MCF 10A (cell line): ENCODE results near the gene LCOR. TPM values are rescaled to one million over a fixed set of nuclear protein-coding genes. Genes with fewer than 3 reads are reported as not detected.
"Not testable (repeated sequence)": the region's sequence is repeated elsewhere in the genome, so short reads cannot be mapped to it uniquely, and the experiment has no call there.

Experiments used
- BruUV-seq: library from RNA; stranded (reverse); fragments of 400-500 nt; replicated peaks from 2 replicates; lab custom pipeline; 2021; lab: Mats Ljungman, UMichigan
- CTCF ChIA-PET: fragments of 300-600 bp; sonication (Branson Sonifier 250); formaldehyde crosslinking; extraction: SDS; loops from one replicate; lab custom pipeline; 2021; ENCODE audit warnings: antibody characterized with exemption, inconsistent platforms; lab: Yijun Ruan, JAX
- POLR2A ChIA-PET: fragments of 300-600, 350-650 bp; sonication (Branson Sonifier 250); formaldehyde crosslinking; extraction: SDS; loops from one replicate; lab custom pipeline; 2020; ENCODE audit warnings: antibody characterized with exemption, inconsistent platforms; lab: Yijun Ruan, JAX
- DNase-seq: peaks from one replicate; pipeline ENCODE4 v3.0.0-alpha.2; 2018; ENCODE audit not compliant: unreplicated experiment
- H3K27ac Mint-ChIP-seq: one replicate; pipeline ENCODE4 v1.8.0; 2022; ENCODE audit warnings: mild to moderate bottlenecking, low read depth, mixed read lengths; ENCODE audit not compliant: unreplicated experiment
- H3K27me3 Mint-ChIP-seq: one replicate; pipeline ENCODE4 v1.8.0; 2022; ENCODE audit warnings: mixed read lengths; ENCODE audit not compliant: insufficient read depth, unreplicated experiment
- H3K36me3 Mint-ChIP-seq: one replicate; pipeline ENCODE4 v1.8.0; 2022; ENCODE audit warnings: mild to moderate bottlenecking, moderate library complexity, mixed read lengths; ENCODE audit not compliant: insufficient read depth, unreplicated experiment
- H3K4me1 Mint-ChIP-seq: one replicate; pipeline ENCODE4 v1.8.0; 2022; ENCODE audit warnings: mixed read lengths; ENCODE audit not compliant: insufficient read depth, unreplicated experiment
- H3K4me3 Mint-ChIP-seq: one replicate; pipeline ENCODE4 v1.8.0; 2022; ENCODE audit warnings: mild to moderate bottlenecking, moderate library complexity, mixed read lengths; ENCODE audit not compliant: unreplicated experiment
- H3K9me3 Mint-ChIP-seq: one replicate; pipeline ENCODE4 v1.8.0; 2022; ENCODE audit warnings: mixed read lengths; ENCODE audit not compliant: unreplicated experiment
- CTCF ChIP-seq: fragments of 200-600 bp; IDR thresholded peaks from one replicate; pipeline ENCODE4 v1.8.0; 2022; ENCODE audit warnings: antibody characterized with exemption, mild to moderate bottlenecking; ENCODE audit not compliant: unreplicated experiment
- intact Hi-C: fragments of 100-400 bp; cut with micrococcal nuclease; formaldehyde crosslinking; loops from 2 replicates; pipeline ENCODE4 v1.14.1; 2022
- total RNA-seq: library from RNA; stranded (reverse); gene quantifications from 2 replicates; pipeline ENCODE4 v1.2.3, GENCODE V29; 2022

Gene LCOR
- total RNA-seq, 1 experiment from 2014 or later, result 40.4 TPM

GRCh38 chr10:97031459-97031858, 199.4 kb downstream of the LCOR start:
- Mint-ChIP-seq H3K27ac (no peak overlapping the region), H3K4me3 (no peak overlapping the region), H3K9me3 (no peaks in the 10 kb centered on the region), H3K27me3 (peaks cover 31% of the 10 kb centered on the region), H3K36me3 (no peaks in the 10 kb centered on the region), H3K4me1 (no peaks in the 10 kb centered on the region)
- CTCF ChIA-PET, result interaction anchor here (0.6 to 0.9 kb wide), 2 partner anchors 194 to 203 kb away, joined by 3 to 4 read pairs; no protein-coding TSS in a partner anchor
- no TSS peak for BruUV-seq
- DNase-seq, result no peak
- POLR2A ChIA-PET, result no interaction called here
- intact Hi-C loops, result loop anchor here (10.0 kb wide), 1 partner anchor 387 kb away; no protein-coding TSS in a partner anchor
- no peak for TF ChIP-seq CTCF

GRCh38 chr10:97032624-97033023, 200.5 kb downstream of the LCOR start:
- TF ChIP-seq CTCF, result no peak
- Mint-ChIP-seq H3K4me3 (no peak overlapping the region), H3K36me3 (no peaks in the 10 kb centered on the region), H3K9me3 (no peaks in the 10 kb centered on the region), H3K27ac (no peak overlapping the region), H3K27me3 (peaks cover 30% of the 10 kb centered on the region), H3K4me1 (no peaks in the 10 kb centered on the region)
- intact Hi-C loops, result loop anchor here (10.0 kb wide), 1 partner anchor 388 kb away; no protein-coding TSS in a partner anchor
- CTCF ChIA-PET, result interaction anchor here (0.7 to 2.4 kb wide), 2 partner anchors 176 to 178 kb away, joined by 3 to 12 read pairs; no protein-coding TSS in a partner anchor
- POLR2A ChIA-PET, result interaction anchor here (0.6 kb wide), 1 partner anchor 22 kb away, joined by 4 read pairs; no protein-coding TSS in a partner anchor
- DNase-seq, result no peak
- BruUV-seq, result no TSS peak

GRCh38 chr10:97033841-97034240, 201.7 kb downstream of the LCOR start:
- POLR2A ChIA-PET, H3K36me3 Mint-ChIP-seq, BruUV-seq, H3K4me3 Mint-ChIP-seq, H3K27ac Mint-ChIP-seq, DNase-seq, H3K9me3 Mint-ChIP-seq, H3K4me1 Mint-ChIP-seq: not testable (repeated sequence)
- CTCF ChIA-PET, result interaction anchor here (0.6 to 2.4 kb wide), 6 partner anchors 9 to 177 kb away, joined by 3 to 12 read pairs (median 3); no protein-coding TSS in a partner anchor
- intact Hi-C loops, result loop anchor here (10.0 kb wide), 1 partner anchor 389 kb away; no protein-coding TSS in a partner anchor
- H3K27me3 Mint-ChIP-seq, result peaks cover 20% of the 10 kb centered on the region

GRCh38 chr10:97034301-97034700, 202.2 kb downstream of the LCOR start:
- H3K36me3 Mint-ChIP-seq, result no peaks in the 10 kb centered on the region
- H3K4me1 Mint-ChIP-seq, result peaks cover 9% of the 10 kb centered on the region
- no peaks in the 10 kb centered on the region for H3K9me3 Mint-ChIP-seq
- no TSS peak for BruUV-seq
- ChIA-PET POLR2A (no interaction called here), CTCF (interaction anchor here (0.6 to 4.0 kb wide), 6 partner anchors 9 to 200 kb away, joined by 3 to 26 read pairs (median 3); no protein-coding TSS in a partner anchor)
- TF ChIP-seq CTCF, result no peak
- no peak for DNase-seq
- H3K4me3 Mint-ChIP-seq, result no peak overlapping the region
- H3K27me3 Mint-ChIP-seq, result peaks cover 20% of the 10 kb centered on the region
- H3K27ac Mint-ChIP-seq, result no peak overlapping the region
- intact Hi-C loops, result loop anchor here (10.0 kb wide), 1 partner anchor 390 kb away; no protein-coding TSS in a partner anchor
